RWPE1 (cell line): ENCODE data around the gene TTLL12.

Source experiments
- CTCF ChIA-PET: fragments of 350-600 bp; sonication (Branson Sonifier 250); formaldehyde crosslinking; extraction: SDS; loops from one replicate; lab custom pipeline; 2021; lab: Yijun Ruan, JAX
- POLR2A ChIA-PET: fragments of 400-600 bp; formaldehyde crosslinking; extraction: SDS; loops from one replicate; lab custom pipeline; 2020; ENCODE audit warnings: antibody characterized with exemption; ENCODE audit not compliant: low non-redundant PET; lab: Yijun Ruan, JAX
- DNase-seq: peaks from one replicate; pipeline ENCODE4 v3.0.0; 2012; ENCODE audit warnings: low spot score
- H3K27ac ChIP-seq: fragments of 450-650 bp; 2 replicates; pipeline ENCODE4 v1.5.1; 2017
- CTCF ChIP-seq: fragments of 450-650 bp; conservative IDR thresholded peaks from 2 replicates; pipeline ENCODE4 v1.5.1; 2017; ENCODE audit warnings: low read depth, mild to moderate bottlenecking

Gene TTLL12

GRCh38 chr22:43135565-43135964 is 51.4 kb downstream of the TTLL12 start:
- TF ChIP-seq CTCF: no peak
- no peak for DNase-seq
- H3K27ac ChIP-seq: no peak overlapping the region
- CTCF ChIA-PET: interaction anchor here (0.9 to 1.3 kb wide), 2 partner anchors 10 to 15 kb away, joined by 3 read pairs; no protein-coding TSS in a partner anchor
- POLR2A ChIA-PET: no interaction called here

- no peak overlapping the region; the same call in 1 of the 2 replicates for H3K27ac ChIP-seq
- TF ChIP-seq CTCF: no peak
- DNase-seq: no peak
- ChIA-PET POLR2A (no interaction called here), CTCF (interaction anchor here (0.7 kb wide), 1 partner anchor 38 kb away, joined by 4 read pairs; no protein-coding TSS in a partner anchor)
These were observed 52.4 kb downstream of the TTLL12 start for GRCh38 chr22:43134553-43134952.

- DNase-seq: no peak
- H3K27ac ChIP-seq: no peak overlapping the region
- ChIA-PET CTCF (no interaction called here), POLR2A (no interaction called here)
- TF ChIP-seq CTCF: no peak
These were observed 53.5 kb downstream of the TTLL12 start for GRCh38 chr22:43133401-43133800.

- POLR2A ChIA-PET: no interaction called here
- H3K27ac ChIP-seq: peak overlapping the region; percentile 29
- no peak for DNase-seq
- CTCF ChIA-PET: no interaction called here
- TF ChIP-seq CTCF: no peak
These were observed 55.0 kb downstream of the TTLL12 start for GRCh38 chr22:43131773-43132501.

GRCh38 chr22:43129426-43130425 is 57.2 kb downstream of the TTLL12 start:
- H3K27ac ChIP-seq: peak overlapping the region; percentile 43
- ChIA-PET CTCF (no interaction called here), POLR2A (no interaction called here)
- TF ChIP-seq CTCF: no peak
- no peak for DNase-seq

GRCh38 chr22:43128928-43129424 is 58.0 kb downstream of the TTLL12 start:
- ChIA-PET POLR2A (no interaction called here), CTCF (no interaction called here)
- DNase-seq: no peak
- TF ChIP-seq CTCF: no peak
- peak overlapping the region; percentile 43; the same call in 1 of the 2 replicates for H3K27ac ChIP-seq
